Cardiac septum (tissue), 1 donor: ENCODE measurements around the gene COL27A1. TPM values are rescaled to one million over a fixed set of nuclear protein-coding genes. Genes with fewer than 3 reads are reported as not detected.
A peak's percentile ranks its signal among the peaks of the same experiment; 100 is the strongest.

Source experiments
- DNase-seq: peaks from one replicate; pipeline ENCODE4 v3.0.0-alpha.2; 2020; ENCODE audit warnings: low spot score
- intact Hi-C: fragments of 100-400 bp; cut with DNase I; formaldehyde crosslinking; loops from one replicate; pipeline ENCODE4 v1.14.0; 2022
- microRNA-seq: library from miRNA; unstranded; fragments of <30 nt; microRNA quantifications from one replicate; pipeline ENCODE4 v1.2.0, GENCODE V29; 2020
- total RNA-seq: library from RNA; stranded (reverse); fragmentation: NEBNext Ultra II Directional; extraction: Animal tissue kit (Norgen Biotek cat#: 25700); gene quantifications from one replicate; pipeline ENCODE4 v1.2.1, GENCODE V29; 2021
- donor health status: DM: no; HTN: no; CAD: no.

The COL27A1 gene
- total RNA-seq, 1 donor from 2014 or later, result 12.8 TPM

DNA sequence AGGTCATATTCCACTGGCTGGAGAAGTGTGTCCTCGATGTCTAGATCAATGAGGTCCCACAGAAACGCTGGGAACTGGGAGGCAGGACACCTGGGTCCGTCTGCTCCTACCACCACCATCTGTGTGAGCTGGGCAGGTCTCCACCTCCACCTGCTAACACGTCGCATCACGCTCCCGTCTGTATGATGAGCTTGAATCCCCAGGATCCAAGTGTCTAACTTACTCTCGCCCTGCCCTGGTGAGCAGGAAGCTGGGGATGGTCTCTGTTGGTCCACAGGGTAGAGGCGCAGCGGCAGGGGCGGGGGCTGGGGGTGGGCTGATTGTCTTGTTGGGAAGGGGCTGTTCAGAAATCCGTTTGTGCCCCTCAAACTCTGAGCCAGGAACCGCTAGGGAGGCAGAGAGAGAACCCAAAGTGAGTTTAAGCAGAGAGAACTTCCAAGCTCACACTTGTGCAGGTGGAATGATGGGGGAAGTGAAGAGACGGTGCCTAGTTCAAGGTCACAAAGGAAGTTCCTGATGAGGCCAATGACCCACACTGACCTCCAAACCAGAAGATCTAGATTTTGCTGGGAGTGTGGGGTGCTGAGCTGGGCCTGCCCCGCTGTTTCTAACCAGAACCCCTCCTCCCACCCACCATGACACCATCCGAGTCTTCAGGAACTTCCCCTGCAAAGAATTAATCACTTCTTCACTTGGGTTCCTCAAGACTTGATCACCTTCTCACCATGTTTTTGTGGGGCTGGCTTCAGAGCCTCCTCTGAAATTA, 195.5 kb downstream of the COL27A1 start:
- intact Hi-C loops, result no loop called here

DNA sequence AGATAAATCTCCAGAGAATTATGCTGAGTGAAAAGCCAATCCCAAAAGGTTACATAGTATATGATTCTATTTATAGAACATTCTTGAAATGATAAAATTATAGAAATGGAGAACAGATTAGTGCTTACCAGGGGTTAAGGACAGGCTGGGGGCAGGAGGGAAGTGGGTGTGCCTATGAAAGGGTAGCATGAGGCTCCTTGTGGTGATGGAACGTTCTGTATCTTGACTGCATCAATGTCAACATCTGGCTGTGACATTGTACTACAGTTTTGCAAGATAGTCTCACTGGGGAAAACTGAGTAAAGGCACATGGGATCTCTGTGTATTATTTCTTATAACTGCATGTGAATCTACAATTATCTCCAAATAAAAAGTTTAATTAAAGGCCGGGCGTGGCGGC, 196.6 kb downstream of the COL27A1 start:
- intact Hi-C loops, result no loop called here

More for the DNA sequence above, 195.5 kb downstream of the COL27A1 start:
- DNase-seq, result no peak

DNA sequence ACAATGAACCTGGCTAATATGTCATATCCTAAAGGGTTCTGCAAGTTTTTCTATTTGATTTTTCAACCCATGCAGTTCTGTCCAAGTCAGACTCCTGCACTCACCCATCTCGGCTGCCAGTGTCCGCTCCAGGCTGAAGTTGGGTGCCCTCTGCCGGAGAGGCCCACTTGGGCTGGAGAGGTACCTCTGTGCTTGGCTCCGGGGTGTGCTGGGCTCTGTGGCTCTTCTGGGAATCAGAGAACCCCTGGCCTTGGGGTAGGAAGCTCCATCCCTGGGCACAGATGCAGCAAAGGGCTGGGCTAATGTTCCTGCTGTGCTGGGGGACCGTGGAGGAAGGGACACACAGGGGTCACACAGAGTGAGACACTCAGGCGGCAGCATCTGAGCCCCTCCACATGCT, 200.5 kb downstream of the COL27A1 start:
- intact Hi-C loops, result no loop called here
- no peak for DNase-seq

More for the DNA sequence above, 196.6 kb downstream of the COL27A1 start:
- DNase-seq, result no peak

DNA sequence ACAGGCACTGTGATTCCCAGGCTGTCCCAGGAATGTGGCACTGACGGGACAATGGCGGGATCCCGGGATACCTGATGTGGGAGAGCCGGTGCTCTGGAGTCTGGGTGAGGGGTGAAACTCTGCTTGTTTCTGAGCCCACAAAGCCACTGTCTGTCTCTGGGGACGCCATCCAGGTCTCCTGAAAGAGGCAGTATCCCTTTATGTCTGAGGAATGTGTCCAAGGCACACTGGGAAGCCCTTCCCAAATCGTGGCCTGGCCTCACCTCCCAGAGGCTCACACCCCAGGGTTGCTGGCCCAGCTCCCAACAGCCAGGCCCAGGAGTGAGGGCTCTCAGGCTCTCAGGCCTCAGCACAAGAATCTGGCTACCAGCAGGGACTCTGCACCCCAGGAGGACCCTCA, 201.5 kb downstream of the COL27A1 start:
- intact Hi-C loops, result no loop called here
- no peak for DNase-seq

DNA sequence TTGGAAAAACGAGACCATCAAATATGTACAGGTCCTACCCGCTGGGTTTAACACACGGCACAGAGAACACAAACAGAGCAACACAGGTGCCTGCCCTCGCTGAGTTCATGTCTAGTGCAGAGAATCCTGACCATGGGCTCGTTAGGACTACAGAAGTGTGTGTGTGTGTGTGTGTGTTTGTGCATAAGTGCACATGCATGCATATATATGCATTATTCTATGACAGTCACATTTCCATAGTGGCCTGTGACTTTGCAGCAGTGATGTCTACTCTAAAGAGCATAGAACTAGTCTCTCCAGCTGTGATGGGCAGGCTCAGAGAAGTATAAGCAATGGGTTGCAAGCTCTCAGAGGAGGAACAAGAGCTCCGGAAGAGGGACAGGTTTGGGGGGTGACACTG, 202.0 kb downstream of the COL27A1 start:
- intact Hi-C loops, result no loop called here
- DNase-seq, result no peak

DNA sequence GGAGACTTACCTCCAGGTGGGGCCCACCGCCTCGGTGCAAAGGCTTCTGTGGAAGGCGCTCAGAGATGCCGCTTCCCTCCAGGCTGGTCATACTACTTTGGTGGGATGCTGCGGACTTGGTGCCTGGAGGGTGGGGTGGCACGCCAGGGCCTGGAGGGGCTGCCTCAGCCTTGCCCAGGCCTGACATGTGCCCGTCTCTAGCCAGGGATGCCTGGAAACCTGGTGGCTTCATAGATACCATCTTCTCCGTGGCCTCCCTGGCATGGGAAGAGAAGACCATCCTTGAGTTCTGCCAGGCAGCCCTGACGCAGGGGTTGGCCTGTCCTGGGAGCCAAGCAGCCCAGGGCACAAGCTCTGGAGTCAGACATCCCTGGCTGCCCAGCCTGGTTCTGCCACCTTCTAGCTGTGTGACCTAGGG, 202.6 kb downstream of the COL27A1 start:
- no peak for DNase-seq
- intact Hi-C loops, result no loop called here

DNA sequence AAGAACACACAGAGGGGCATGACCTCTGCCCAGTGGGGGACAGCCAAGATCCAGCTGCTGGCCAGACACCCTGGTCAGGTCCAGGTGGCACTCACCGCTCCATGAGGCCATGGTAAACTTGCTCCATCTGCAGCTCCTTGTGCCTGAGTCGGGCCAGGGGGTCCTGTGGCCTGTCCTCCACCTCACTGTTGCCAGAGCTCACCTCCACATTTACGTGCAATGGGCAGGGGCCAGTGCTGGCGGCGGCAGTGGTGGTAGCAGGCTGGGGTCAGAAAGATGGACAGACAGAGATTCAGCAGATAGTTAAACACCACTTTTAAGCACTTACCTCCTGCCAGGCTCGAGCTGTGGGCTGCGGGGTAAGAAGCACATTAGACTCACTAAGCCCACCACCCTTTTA, 204.5 kb downstream of the COL27A1 start:
- DNase-seq, result no peak
- intact Hi-C loops, result no loop called here

DNA sequence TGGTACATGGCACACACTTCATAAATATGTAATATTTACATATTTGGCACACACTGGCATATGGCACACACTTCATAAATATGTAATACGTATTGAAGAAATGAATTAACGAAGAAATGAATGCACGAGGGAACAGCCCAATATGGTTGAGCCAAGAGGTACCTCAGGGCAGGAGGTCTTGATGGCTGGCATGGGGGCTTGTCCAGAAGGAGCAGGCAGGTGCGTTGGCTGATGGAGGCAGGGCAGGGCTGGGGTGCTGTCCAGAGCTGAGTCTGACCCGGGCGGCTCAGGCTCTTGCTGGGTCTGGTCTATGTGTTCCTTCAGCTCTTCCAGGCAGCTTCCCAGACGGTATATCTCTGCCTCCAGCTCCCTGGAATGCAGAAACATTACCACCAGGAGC, 206.2 kb downstream of the COL27A1 start:
- intact Hi-C loops, result no loop called here
- DNase-seq, result no peak

Small RNA genes within 50 kb of the gene (microRNA-seq; reads per million reads assigned to microRNA genes)
- gene MIR455, result 1,085 reads per million, percentile 85 among the genes with 10 or more reads in this experiment

Other genes with a start within 250 kb of the COL27A1 start
- gene AMBP, start 77.2 kb upstream of the COL27A1 start, total RNA-seq, result not detected
- not detected for gene KIF12, start 56.2 kb upstream of the COL27A1 start, total RNA-seq
- not detected for gene ORM1, start 167.6 kb downstream of the COL27A1 start, total RNA-seq
- 0.32 TPM for gene ORM2, start 174.3 kb downstream of the COL27A1 start, total RNA-seq
- 4.5 TPM for gene AKNA, start 232.4 kb downstream of the COL27A1 start, total RNA-seq